ENCODE data around the gene PTPRD. TPM values are rescaled to one million over a fixed set of nuclear protein-coding genes. Genes with fewer than 3 reads are reported as not detected.

The PTPRD gene
- total RNA-seq, 2 donors from 2014 or later: 97.4 to 101 TPM

GRCh38 chr9:9924376-9924775 lies 688.4 kb downstream of the PTPRD start:
- TF ChIP-seq CTCF (conservative IDR thresholded peaks at IDR 0.05): no peak
- Mint-ChIP-seq H3K36me3 (ENCODE audit: low read depth) (no peaks in the 10 kb centered on the region), H3K4me3 (no peak overlapping the region), H3K4me1 (no peaks in the 10 kb centered on the region), H3K27ac (no peak overlapping the region), H3K9me3 (no peaks in the 10 kb centered on the region), H3K27me3 (ENCODE audit: insufficient read depth) (no peaks in the 10 kb centered on the region)
- Histone ChIP-seq H3K27me3 (ENCODE audit: control insufficient read depth, insufficient read depth, low read length, poor library complexity, severe bottlenecking) (no peaks in the 10 kb centered on the region), H3K4me3 (ENCODE audit: low read length) (no peak overlapping the region), H3K4me1 (ENCODE audit: control insufficient read depth, insufficient read depth, low read length) (no peaks in the 10 kb centered on the region), H3K9me3 (ENCODE audit: control insufficient read depth, low read length) (no peaks in the 10 kb centered on the region), H3K36me3 (ENCODE audit: control insufficient read depth, insufficient read depth, low read length) (no peaks in the 10 kb centered on the region), H3K27ac (ENCODE audit: low read depth, low read length) (no peak overlapping the region), H3K9ac (ENCODE audit: extremely low read depth, low read length, poor library complexity, severe bottlenecking) (no peak overlapping the region)
- DNase-seq: no peak
- WGBS, 2 experiments (ENCODE audit: insufficient coverage in 1 of 2, insufficient read length in 1 of 2): 90 to 100% methylated on average over 2 to 3 of the region's 3 CpGs

DNA sequence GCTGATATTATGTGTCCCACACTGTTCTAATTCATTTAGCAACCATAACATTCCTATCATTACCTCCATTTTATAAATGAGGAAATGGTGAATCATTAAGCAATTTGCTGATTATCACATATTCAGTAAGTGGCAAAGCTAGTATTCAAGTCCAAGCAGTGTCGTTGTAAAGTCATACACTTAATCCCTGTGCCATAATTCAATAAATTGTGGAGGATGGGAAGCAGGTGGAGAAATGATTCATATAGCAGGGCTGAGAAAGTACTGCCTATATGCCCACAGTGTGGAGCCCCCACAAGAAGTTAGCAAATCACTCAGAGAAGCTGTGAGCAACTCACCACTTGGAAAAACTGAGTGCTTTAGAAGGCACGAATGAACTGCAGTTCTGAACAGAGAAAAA lies 691.0 kb downstream of the PTPRD start:
- no peak for DNase-seq
- no peaks in the 10 kb centered on the region for H3K4me1 Mint-ChIP-seq
- Histone ChIP-seq H3K27me3 (ENCODE audit: control insufficient read depth, insufficient read depth, low read length, poor library complexity, severe bottlenecking) (no peaks in the 10 kb centered on the region), H3K36me3 (ENCODE audit: control insufficient read depth, insufficient read depth, low read length) (no peaks in the 10 kb centered on the region), H3K9me3 (ENCODE audit: control insufficient read depth, low read length) (no peaks in the 10 kb centered on the region), H3K4me1 (ENCODE audit: control insufficient read depth, insufficient read depth, low read length) (no peaks in the 10 kb centered on the region), H3K9ac (ENCODE audit: extremely low read depth, low read length, poor library complexity, severe bottlenecking) (no peak overlapping the region), H3K27ac (ENCODE audit: low read depth, low read length) (no peak overlapping the region), H3K4me3 (ENCODE audit: low read length) (no peak overlapping the region)
- H3K4me3 Mint-ChIP-seq: no peak overlapping the region
- 87 to 100% methylated on average over 2 of the region's 2 CpGs for WGBS, 2 experiments (ENCODE audit: insufficient coverage in 1 of 2, insufficient read length in 1 of 2)
- H3K36me3 Mint-ChIP-seq (ENCODE audit: low read depth): no peaks in the 10 kb centered on the region
- no peaks in the 10 kb centered on the region for H3K9me3 Mint-ChIP-seq
- no peaks in the 10 kb centered on the region for H3K27me3 Mint-ChIP-seq (ENCODE audit: insufficient read depth)
- TF ChIP-seq CTCF (conservative IDR thresholded peaks at IDR 0.05): no peak
- no peak overlapping the region for H3K27ac Mint-ChIP-seq

DNA sequence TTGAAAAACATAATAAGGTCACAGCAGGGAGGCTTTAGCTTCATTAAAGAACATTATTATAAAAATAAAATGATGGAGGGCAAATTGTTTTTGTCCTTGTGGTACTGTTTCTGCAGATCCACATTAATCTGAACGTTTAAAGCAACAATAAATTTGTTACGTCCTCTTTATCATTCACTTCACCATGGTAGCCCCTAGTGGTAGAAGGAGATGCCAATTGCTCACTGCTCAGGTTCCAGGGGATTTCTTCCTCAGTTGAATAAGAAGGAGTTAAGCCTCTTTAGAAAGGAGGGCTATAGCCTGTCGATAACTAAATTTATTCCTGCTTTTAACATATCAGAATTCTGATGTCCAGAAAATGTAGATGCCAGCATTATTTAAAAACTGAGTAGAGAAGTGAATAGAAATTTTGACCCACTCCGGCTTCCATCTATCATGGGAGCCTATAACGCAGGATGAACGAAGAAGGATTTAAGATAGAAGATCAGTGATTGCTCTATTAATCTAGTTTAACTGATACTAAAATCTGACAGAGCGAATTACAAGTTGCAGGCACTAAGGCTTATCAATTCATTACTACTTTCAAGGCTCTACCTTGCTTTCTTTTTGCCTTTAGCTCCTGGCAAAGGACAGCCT lies 692.3 kb downstream of the PTPRD start:
- Histone ChIP-seq H3K27me3 (ENCODE audit: control insufficient read depth, insufficient read depth, low read length, poor library complexity, severe bottlenecking) (no peaks in the 10 kb centered on the region), H3K36me3 (ENCODE audit: control insufficient read depth, insufficient read depth, low read length) (no peaks in the 10 kb centered on the region), H3K4me3 (ENCODE audit: low read length) (no peak overlapping the region), H3K9me3 (ENCODE audit: control insufficient read depth, low read length) (no peaks in the 10 kb centered on the region), H3K27ac (ENCODE audit: low read depth, low read length) (no peak overlapping the region), H3K4me1 (ENCODE audit: control insufficient read depth, insufficient read depth, low read length) (no peaks in the 10 kb centered on the region), H3K9ac (ENCODE audit: extremely low read depth, low read length, poor library complexity, severe bottlenecking) (no peak overlapping the region)
- TF ChIP-seq CTCF (conservative IDR thresholded peaks at IDR 0.05): peak; percentile 80
- no peaks in the 10 kb centered on the region for H3K4me1 Mint-ChIP-seq
- no peaks in the 10 kb centered on the region for H3K27me3 Mint-ChIP-seq (ENCODE audit: insufficient read depth)
- no peak overlapping the region for H3K4me3 Mint-ChIP-seq
- H3K36me3 Mint-ChIP-seq (ENCODE audit: low read depth): no peaks in the 10 kb centered on the region
- no peak for DNase-seq
- no peak overlapping the region for H3K27ac Mint-ChIP-seq
- WGBS, 2 experiments (ENCODE audit: insufficient coverage in 1 of 2, insufficient read length in 1 of 2): 76 to 100% methylated on average over 4 to 7 of the region's 7 CpGs
- H3K9me3 Mint-ChIP-seq: peaks cover 3% of the 10 kb centered on the region

All from endodermal cell (in vitro differentiated cells).